PC-3 (cell line): Measurements from ENCODE around the gene SLC22A25.

ENCODE experiments used
- EZH2 ChIP-seq: fragments of 300-600 bp; sonication (generic); IDR thresholded peaks from one replicate; pipeline ENCODE4 v1.6.1; 2017; ENCODE audit warnings: antibody characterized with exemption, mild to moderate bottlenecking, low read length; ENCODE audit not compliant: unreplicated experiment
- EZH2phosphoT487 ChIP-seq: fragments of 300-600 bp; sonication (generic); IDR thresholded peaks from 2 replicates; pipeline ENCODE4 v1.6.1; 2018; ENCODE audit warnings: mild to moderate bottlenecking, antibody characterized with exemption, low read length, borderline replicate concordance
- TF ChIP-seq, protein P1 (sequence below): fragments of 300-600 bp; sonication (generic); conservative IDR thresholded peaks from 2 replicates; pipeline ENCODE4 v1.5.1; 2017; ENCODE audit warnings: antibody characterized with exemption, low read depth, mild to moderate bottlenecking, low read length

DNA sequence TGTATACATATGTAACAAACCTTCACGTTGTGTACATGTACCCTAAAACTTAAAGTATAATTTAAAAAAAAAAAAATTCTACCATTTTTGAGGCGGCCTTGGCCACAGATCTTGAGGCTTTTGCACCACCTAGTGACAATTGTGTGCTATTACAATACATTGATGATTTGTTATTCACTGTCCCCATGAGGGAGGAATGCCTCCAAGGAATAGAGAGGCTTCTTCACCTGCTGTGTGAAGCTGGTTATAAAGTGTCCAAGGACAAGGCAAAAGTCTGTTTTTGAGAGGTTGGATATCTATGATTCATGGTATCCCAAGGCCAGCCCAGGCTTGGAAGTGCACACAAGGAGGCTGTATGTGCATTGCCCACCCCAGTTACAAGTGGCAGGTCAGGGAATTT, 30.7 kb downstream of the SLC22A25 start:
- no peak for TF ChIP-seq EZH2
- TF ChIP-seq, protein P1, sequence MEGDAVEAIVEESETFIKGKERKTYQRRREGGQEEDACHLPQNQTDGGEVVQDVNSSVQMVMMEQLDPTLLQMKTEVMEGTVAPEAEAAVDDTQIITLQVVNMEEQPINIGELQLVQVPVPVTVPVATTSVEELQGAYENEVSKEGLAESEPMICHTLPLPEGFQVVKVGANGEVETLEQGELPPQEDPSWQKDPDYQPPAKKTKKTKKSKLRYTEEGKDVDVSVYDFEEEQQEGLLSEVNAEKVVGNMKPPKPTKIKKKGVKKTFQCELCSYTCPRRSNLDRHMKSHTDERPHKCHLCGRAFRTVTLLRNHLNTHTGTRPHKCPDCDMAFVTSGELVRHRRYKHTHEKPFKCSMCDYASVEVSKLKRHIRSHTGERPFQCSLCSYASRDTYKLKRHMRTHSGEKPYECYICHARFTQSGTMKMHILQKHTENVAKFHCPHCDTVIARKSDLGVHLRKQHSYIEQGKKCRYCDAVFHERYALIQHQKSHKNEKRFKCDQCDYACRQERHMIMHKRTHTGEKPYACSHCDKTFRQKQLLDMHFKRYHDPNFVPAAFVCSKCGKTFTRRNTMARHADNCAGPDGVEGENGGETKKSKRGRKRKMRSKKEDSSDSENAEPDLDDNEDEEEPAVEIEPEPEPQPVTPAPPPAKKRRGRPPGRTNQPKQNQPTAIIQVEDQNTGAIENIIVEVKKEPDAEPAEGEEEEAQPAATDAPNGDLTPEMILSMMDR: peak; percentile 75
- TF ChIP-seq EZH2phosphoT487: no peak
